Mammary epithelial cell (primary cell): ENCODE measurements around the gene LZTR1.
"Not testable (repeated sequence)": the region's sequence is repeated elsewhere in the genome, so short reads cannot be mapped to it uniquely, and the experiment has no call there.

Experiments
- EZH2 ChIP-seq: IDR thresholded peaks from 2 replicates; pipeline ENCODE4 v1.6.1; 2012; ENCODE audit warnings: low read length, inconsistent platforms, borderline replicate concordance
- TF ChIP-seq, protein P1 (sequence below), 2 donors: IDR thresholded peaks in 1 of 2; conservative IDR thresholded peaks in 1 of 2; 2 replicates each; pipeline ENCODE4 v1.5.1; 2011 to 2012; ENCODE audit warnings: inconsistent platforms in 2 of 2, low read length in 2 of 2, mild to moderate bottlenecking in 2 of 2, control low read depth in 1 of 2, low read depth in 1 of 2; ENCODE audit not compliant: insufficient read depth in 1 of 2; ENCODE audit errors: extremely low read depth in 1 of 2

DNA sequence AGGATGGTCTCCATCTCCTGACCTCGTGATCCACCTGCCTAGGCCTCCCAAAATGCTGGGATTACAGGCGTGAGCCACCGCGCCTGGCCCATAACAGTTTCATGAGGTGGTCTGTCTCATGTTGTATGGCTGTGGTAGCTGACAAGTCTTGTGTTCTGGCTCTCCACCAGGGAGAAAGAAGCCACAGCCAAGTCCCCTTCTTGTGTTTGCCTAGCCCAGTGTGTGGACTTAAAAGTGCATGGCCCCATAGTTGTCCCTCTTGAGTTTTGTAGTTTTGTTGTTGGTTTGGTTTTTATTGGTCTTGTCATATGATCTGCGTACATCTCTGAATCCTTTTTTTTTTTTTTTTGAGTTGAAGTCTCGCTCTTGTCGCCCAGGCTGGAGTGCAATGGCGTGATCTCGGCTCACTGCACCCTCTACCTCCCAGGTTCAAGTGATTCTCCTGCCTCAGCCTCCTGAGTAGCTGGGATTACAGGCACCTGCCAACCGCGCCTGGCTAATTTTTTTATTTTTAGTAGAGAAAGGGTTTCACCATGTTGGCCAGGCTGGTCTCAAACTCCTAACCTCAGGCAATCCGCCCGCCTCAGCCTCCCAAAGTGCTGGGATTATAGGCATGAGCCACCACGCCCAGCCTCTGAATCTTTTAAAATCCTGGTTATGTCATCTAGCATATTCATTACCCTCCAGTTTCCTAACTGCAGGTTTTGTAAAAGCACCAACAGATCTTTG is 42.5 kb upstream of the LZTR1 start:
- TF ChIP-seq, protein P1, sequence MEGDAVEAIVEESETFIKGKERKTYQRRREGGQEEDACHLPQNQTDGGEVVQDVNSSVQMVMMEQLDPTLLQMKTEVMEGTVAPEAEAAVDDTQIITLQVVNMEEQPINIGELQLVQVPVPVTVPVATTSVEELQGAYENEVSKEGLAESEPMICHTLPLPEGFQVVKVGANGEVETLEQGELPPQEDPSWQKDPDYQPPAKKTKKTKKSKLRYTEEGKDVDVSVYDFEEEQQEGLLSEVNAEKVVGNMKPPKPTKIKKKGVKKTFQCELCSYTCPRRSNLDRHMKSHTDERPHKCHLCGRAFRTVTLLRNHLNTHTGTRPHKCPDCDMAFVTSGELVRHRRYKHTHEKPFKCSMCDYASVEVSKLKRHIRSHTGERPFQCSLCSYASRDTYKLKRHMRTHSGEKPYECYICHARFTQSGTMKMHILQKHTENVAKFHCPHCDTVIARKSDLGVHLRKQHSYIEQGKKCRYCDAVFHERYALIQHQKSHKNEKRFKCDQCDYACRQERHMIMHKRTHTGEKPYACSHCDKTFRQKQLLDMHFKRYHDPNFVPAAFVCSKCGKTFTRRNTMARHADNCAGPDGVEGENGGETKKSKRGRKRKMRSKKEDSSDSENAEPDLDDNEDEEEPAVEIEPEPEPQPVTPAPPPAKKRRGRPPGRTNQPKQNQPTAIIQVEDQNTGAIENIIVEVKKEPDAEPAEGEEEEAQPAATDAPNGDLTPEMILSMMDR (conservative IDR thresholded peaks at IDR 0.05 in 1 of 2, IDR thresholded peaks at IDR 0.05 in 1 of 2; ENCODE audit: extremely low read depth in 1 of 2, insufficient read depth in 1 of 2, low read depth in 1 of 2, low read length in 2 of 2): not testable (repeated sequence)
- not testable (repeated sequence) for TF ChIP-seq EZH2
